DOHH2 (cell line): ENCODE results near the gene RRP7A.
"Not testable (repeated sequence)": the region's sequence is repeated elsewhere in the genome, so short reads cannot be mapped to it uniquely, and the experiment has no call there.

Source experiments
- H3F3A ChIP-seq: fragments of 200-600 bp; sonication (generic), shearing (Covaris generic); 2 replicates; pipeline ENCODE4 v1.6.0; 2016; ENCODE audit warnings: antibody characterized with exemption, mild to moderate bottlenecking; ENCODE audit not compliant: control insufficient read depth, insufficient read depth
- H3K27ac ChIP-seq: fragments of 200-600 bp; sonication (generic); 2 replicates; pipeline ENCODE4 v1.5.1; 2014; ENCODE audit warnings: low read depth, mild to moderate bottlenecking, low read length, moderate library complexity
- H3K27me3 ChIP-seq: fragments of 200-600 bp; sonication (generic); 2 replicates; pipeline ENCODE4 v1.6.1; 2014; ENCODE audit warnings: mild to moderate bottlenecking, low read length, mixed read lengths; ENCODE audit not compliant: control insufficient read depth
- H3K36me3 ChIP-seq: fragments of 200-600 bp; sonication (generic); 2 replicates; pipeline ENCODE4 v1.6.1; 2014; ENCODE audit warnings: mild to moderate bottlenecking, low read length, moderate library complexity, mixed read lengths; ENCODE audit not compliant: control insufficient read depth
- H3K4me1 ChIP-seq: fragments of 200-600 bp; sonication (generic); 2 replicates; pipeline ENCODE4 v1.6.1; 2014; ENCODE audit warnings: mild to moderate bottlenecking, low read length, mixed read lengths; ENCODE audit not compliant: control insufficient read depth
- H3K4me2 ChIP-seq: fragments of 200-600 bp; sonication (generic); 2 replicates; pipeline ENCODE4 v1.6.0; 2014; ENCODE audit warnings: mild to moderate bottlenecking, low read length, moderate library complexity
- H3K4me3 ChIP-seq: fragments of 200-600 bp; sonication (generic); 2 replicates; pipeline ENCODE4 v1.5.1; 2014; ENCODE audit warnings: mild to moderate bottlenecking, low read length, mixed read lengths
- H3K79me2 ChIP-seq: fragments of 200-600 bp; sonication (generic); 2 replicates; pipeline ENCODE4 v1.6.1; 2014; ENCODE audit warnings: mild to moderate bottlenecking, low read length, mixed read lengths; ENCODE audit not compliant: control insufficient read depth
- H3K9me2 ChIP-seq: fragments of 200-600 bp; sonication (generic); replicated peaks from 2 replicates; pipeline ENCODE4 v1.6.1; 2014; ENCODE audit warnings: mild to moderate bottlenecking, low read length, mixed read lengths; ENCODE audit not compliant: control insufficient read depth
- H3K9me3 ChIP-seq: fragments of 200-600 bp; sonication (generic); 2 replicates; pipeline ENCODE4 v1.6.1; 2014; ENCODE audit warnings: antibody characterized with exemption, low read length, mixed read lengths; ENCODE audit not compliant: control insufficient read depth, insufficient read depth
- H4K20me1 ChIP-seq: fragments of 200-600 bp; sonication (generic); 2 replicates; pipeline ENCODE4 v1.6.0; 2014; ENCODE audit warnings: low read depth, mild to moderate bottlenecking, antibody characterized with exemption, low read length, moderate library complexity; ENCODE audit not compliant: control insufficient read depth, insufficient read depth
- EZH2phosphoT487 ChIP-seq: fragments of 200-600 bp; sonication (generic); IDR thresholded peaks from 2 replicates; pipeline ENCODE4 v1.6.1; 2017; ENCODE audit warnings: borderline replicate concordance, mild to moderate bottlenecking, antibody characterized with exemption, low read length, moderate library complexity, mixed read lengths
- TF ChIP-seq, protein P1 (sequence below): fragments of 200-600 bp; sonication (generic); IDR thresholded peaks from one replicate; pipeline ENCODE4 v1.5.1; 2014; ENCODE audit warnings: antibody characterized with exemption, mild to moderate bottlenecking, low read depth, low read length; ENCODE audit not compliant: poor library complexity, severe bottlenecking

Gene RRP7A

DNA sequence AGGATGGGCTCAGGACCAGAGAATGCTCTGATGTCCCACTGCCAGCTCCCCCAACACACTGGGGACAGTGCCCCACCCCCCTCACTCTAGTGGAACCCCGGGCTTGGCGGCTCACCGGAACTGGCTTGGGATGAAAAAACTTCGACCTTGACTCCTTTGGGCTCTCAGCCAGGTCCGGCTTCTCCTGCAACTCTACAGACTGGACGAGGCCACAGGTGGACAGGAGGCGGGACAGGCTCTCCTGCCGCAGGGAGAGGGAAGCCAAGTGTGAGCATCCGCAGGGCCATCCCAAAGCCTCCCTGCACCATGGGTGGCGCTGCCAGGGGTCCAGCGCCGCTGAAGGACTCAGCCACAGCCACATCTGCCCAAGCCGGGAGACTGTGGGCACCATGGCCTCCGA is 3.7 kb downstream of the RRP7A start:
- Histone ChIP-seq H3K4me2 (no peak overlapping the region), H3K4me3 (no peak overlapping the region), H3K9me2 (no peaks in the 10 kb centered on the region), H3K36me3 (peaks cover 71% of the 10 kb centered on the region), H3F3A (peaks cover 23% of the 10 kb centered on the region), H4K20me1 (peaks cover 14% of the 10 kb centered on the region), H3K79me2 (peaks cover 52% of the 10 kb centered on the region), H3K4me1 (peaks cover 39% of the 10 kb centered on the region), H3K27me3 (no peaks in the 10 kb centered on the region), H3K27ac (no peak overlapping the region), H3K9me3 (no peaks in the 10 kb centered on the region)
- TF ChIP-seq EZH2phosphoT487: no peak
- TF ChIP-seq, protein P1, sequence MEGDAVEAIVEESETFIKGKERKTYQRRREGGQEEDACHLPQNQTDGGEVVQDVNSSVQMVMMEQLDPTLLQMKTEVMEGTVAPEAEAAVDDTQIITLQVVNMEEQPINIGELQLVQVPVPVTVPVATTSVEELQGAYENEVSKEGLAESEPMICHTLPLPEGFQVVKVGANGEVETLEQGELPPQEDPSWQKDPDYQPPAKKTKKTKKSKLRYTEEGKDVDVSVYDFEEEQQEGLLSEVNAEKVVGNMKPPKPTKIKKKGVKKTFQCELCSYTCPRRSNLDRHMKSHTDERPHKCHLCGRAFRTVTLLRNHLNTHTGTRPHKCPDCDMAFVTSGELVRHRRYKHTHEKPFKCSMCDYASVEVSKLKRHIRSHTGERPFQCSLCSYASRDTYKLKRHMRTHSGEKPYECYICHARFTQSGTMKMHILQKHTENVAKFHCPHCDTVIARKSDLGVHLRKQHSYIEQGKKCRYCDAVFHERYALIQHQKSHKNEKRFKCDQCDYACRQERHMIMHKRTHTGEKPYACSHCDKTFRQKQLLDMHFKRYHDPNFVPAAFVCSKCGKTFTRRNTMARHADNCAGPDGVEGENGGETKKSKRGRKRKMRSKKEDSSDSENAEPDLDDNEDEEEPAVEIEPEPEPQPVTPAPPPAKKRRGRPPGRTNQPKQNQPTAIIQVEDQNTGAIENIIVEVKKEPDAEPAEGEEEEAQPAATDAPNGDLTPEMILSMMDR: no peak

DNA sequence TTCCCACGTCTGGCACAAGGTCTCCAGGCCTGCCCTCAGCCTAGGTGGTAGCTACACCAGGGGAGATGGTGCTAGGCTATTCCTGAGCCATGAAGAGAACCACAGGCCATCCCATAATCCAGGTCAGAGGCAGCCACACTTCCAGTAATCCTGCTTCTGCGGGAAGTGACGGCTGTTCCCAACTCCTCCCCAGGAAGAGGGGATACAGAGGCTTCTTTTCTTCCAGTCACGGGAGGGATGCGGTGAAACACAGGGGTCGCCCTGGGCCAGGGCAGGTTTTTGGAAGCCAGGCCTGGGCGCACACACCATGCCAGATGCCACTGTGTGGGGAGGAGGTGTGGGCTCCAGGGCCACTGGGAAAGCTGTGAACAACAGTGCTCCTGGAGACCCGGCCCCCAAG is 4.3 kb downstream of the RRP7A start:
- H3K4me2 ChIP-seq, H3K4me3 ChIP-seq, H3K9me3 ChIP-seq, H3K9me2 ChIP-seq, H3K27me3 ChIP-seq, H3K27ac ChIP-seq: not testable (repeated sequence)
- peaks cover 74% of the 10 kb centered on the region for H3K36me3 ChIP-seq
- peaks cover 51% of the 10 kb centered on the region for H3K79me2 ChIP-seq
- peaks cover 18% of the 10 kb centered on the region for H4K20me1 ChIP-seq
- peaks cover 29% of the 10 kb centered on the region for H3F3A ChIP-seq
- H3K4me1 ChIP-seq: peaks cover 40% of the 10 kb centered on the region

DNA sequence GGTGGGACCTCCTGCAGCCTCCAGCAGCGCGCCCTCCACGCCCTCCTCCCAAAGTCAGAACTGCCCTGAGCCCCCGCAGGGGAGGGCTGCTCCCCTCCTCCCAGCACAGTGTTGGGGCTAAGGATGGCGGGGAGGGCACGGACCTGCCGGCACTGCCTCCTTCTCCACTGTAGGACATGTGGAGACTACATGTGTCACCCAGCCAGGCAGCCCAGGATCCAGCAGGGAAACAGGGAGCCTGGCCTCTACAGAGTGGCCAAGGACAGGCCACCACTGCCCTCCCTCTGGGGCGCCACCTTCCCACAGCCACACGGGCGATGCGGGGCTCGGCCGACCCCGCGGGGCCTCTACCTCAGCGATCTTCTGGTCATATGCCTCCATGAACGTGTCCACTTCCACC is 5.3 kb downstream of the RRP7A start:
- peaks cover 41% of the 10 kb centered on the region for H3K79me2 ChIP-seq
- H3K4me1 ChIP-seq: peaks cover 42% of the 10 kb centered on the region
- H4K20me1 ChIP-seq: peaks cover 18% of the 10 kb centered on the region
- H3K9me2 ChIP-seq, H3K27ac ChIP-seq, H3K4me2 ChIP-seq, H3K4me3 ChIP-seq, H3K9me3 ChIP-seq, H3K27me3 ChIP-seq: not testable (repeated sequence)
- peaks cover 34% of the 10 kb centered on the region for H3F3A ChIP-seq
- H3K36me3 ChIP-seq: peaks cover 72% of the 10 kb centered on the region

DNA sequence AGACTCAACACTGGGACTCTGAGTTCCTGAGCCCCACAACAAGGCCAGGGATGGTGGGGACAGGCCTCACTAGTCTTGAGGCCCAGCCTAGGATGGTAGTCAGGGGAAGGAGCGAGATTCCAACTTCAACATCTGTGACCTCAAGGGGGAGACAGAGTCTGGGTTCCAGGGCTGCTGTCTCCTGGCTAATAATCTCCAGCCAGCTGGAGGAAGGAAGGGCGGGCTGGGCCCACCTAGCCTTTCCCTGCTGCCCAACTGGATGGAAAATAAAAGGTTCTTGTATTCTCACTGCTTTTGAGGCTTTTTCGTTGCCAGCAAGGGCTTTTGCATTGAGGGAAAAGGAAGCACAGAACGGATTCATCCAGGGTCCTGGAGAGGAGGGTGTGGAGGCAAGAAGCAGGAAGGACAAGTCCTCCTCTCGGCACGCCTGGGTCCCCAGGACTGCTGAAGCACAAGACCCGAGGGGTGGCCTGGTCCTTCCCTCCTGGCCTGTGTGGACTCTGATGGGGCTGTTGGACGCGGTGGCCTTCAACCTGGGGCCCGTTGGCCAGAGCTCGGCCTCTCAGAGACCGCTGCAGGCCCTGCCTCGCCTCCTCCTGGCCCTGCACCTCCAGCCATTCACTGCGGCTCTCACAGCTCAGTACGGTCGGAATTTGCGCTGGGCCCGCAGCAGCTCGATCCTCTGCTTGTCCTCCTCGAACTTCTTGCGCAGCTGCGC is 7.2 kb downstream of the RRP7A start:
- H3K4me3 ChIP-seq, H3K4me2 ChIP-seq, H3K27ac ChIP-seq, H3K9me2 ChIP-seq, H3K27me3 ChIP-seq, H3K9me3 ChIP-seq: not testable (repeated sequence)
- Histone ChIP-seq H4K20me1 (peaks cover 18% of the 10 kb centered on the region), H3K79me2 (peaks cover 23% of the 10 kb centered on the region), H3K36me3 (peaks cover 57% of the 10 kb centered on the region), H3K4me1 (peaks cover 41% of the 10 kb centered on the region), H3F3A (peaks cover 36% of the 10 kb centered on the region)

DNA sequence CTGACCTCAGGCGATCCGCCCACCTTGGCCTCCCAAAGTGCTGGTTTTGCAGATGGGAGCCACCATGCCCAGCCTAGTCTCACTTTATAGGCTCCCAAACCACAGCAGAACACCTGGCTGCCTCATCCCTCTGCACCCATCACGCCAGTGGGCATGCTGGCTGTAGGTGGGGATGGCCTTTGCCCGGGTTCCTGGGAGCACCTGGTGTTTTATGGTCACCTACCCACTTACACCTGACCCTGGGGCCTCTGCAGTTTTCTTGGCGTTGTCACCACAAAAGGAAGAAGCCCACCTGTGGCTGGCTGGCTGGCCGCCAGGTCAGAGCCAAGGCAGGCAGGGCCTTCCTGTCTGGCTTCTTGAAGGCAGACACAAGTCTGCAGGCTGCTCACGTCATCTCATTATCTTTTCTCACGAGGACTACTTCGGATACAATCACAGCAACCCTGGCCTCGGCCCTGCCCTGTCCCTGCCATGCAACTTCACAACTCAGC is 8.2 kb downstream of the RRP7A start:
- Histone ChIP-seq H3K9me3 (no peaks in the 10 kb centered on the region), H3K79me2 (peaks cover 13% of the 10 kb centered on the region), H3K4me3 (no peak overlapping the region), H3K27me3 (no peaks in the 10 kb centered on the region), H3F3A (peaks cover 33% of the 10 kb centered on the region), H3K4me1 (peaks cover 38% of the 10 kb centered on the region), H3K9me2 (no peaks in the 10 kb centered on the region), H3K36me3 (peaks cover 48% of the 10 kb centered on the region), H3K4me2 (peak overlapping the region; percentile 1; the same call in 1 of the 2 replicates), H3K27ac (peak overlapping the region; percentile 20; the same call in 1 of the 2 replicates), H4K20me1 (peaks cover 18% of the 10 kb centered on the region)
- no peak for TF ChIP-seq EZH2phosphoT487
- TF ChIP-seq, protein P1: no peak
